GM12801 (cell line): ENCODE data around the gene MAP1LC3A.

Experiments used
- CTCF ChIP-seq: IDR thresholded peaks from one replicate; pipeline ENCODE4 v1.5.1; 2011; ENCODE audit warnings: control low read depth; ENCODE audit not compliant: insufficient read length; ENCODE audit errors: extremely low read depth

The MAP1LC3A gene

GRCh38 chr20:34579191-34579978 lies 20.9 kb downstream of the MAP1LC3A start:
- TF ChIP-seq CTCF, result no peak

GRCh38 chr20:34579979-34580940 lies 21.7 kb downstream of the MAP1LC3A start:
- no peak for TF ChIP-seq CTCF

GRCh38 chr20:34581341-34582184 lies 23.0 kb downstream of the MAP1LC3A start:
- no peak for TF ChIP-seq CTCF

- TF ChIP-seq CTCF, result no peak
Measured at GRCh38 chr20:34582221-34582620, 23.7 kb downstream of the MAP1LC3A start.

GRCh38 chr20:34582911-34583310 lies 24.4 kb downstream of the MAP1LC3A start:
- TF ChIP-seq CTCF, result no peak

GRCh38 chr20:34583544-34583943 lies 25.0 kb downstream of the MAP1LC3A start:
- no peak for TF ChIP-seq CTCF

- no peak for TF ChIP-seq CTCF
Measured at GRCh38 chr20:34585019-34585418, 26.5 kb downstream of the MAP1LC3A start.
